ENCODE measurements around the gene ACTR3C. TPM values are rescaled to one million over a fixed set of nuclear protein-coding genes. Genes with fewer than 3 reads are reported as not detected.
A peak's percentile ranks its signal among the peaks of the same experiment; 100 is the strongest.
"Not testable (repeated sequence)": the region's sequence is repeated elsewhere in the genome, so short reads cannot be mapped to it uniquely, and the experiment has no call there.

ACTR3C gene
- total RNA-seq, 1 donor from 2014 or later: 4.0 TPM

GRCh38 chr7:150322114-150322832, 1.1 kb downstream of the ACTR3C start:
- DNase-seq (no peak), ATAC-seq (no peak)
- intact Hi-C loops (cut with micrococcal nuclease): no loop called here

GRCh38 chr7:150321788-150322113, 1.6 kb downstream of the ACTR3C start:
- no peak for DNase-seq
- intact Hi-C loops (cut with micrococcal nuclease): no loop called here
- no peak for ATAC-seq

- intact Hi-C loops (cut with micrococcal nuclease): no loop called here
Measured at GRCh38 chr7:150317748-150318444, 5.4 kb downstream of the ACTR3C start.

GRCh38 chr7:150316987-150317386, 6.4 kb downstream of the ACTR3C start:
- DNase-seq; ATAC-seq; intact Hi-C loops (cut with micrococcal nuclease): not testable (repeated sequence)

More at GRCh38 chr7:150317748-150318444, 5.4 kb downstream of the ACTR3C start:
- ATAC-seq (no peak), DNase-seq (no peak)

- no peak for ATAC-seq
- no peak for DNase-seq
- intact Hi-C loops (cut with micrococcal nuclease): no loop called here
Measured at GRCh38 chr7:150314639-150315239, 8.6 kb downstream of the ACTR3C start.

- intact Hi-C loops (cut with micrococcal nuclease): no loop called here
- DNase-seq (no peak), ATAC-seq (no peak)
Measured at GRCh38 chr7:150313870-150314269, 9.5 kb downstream of the ACTR3C start.

GRCh38 chr7:150313367-150313809, 10.0 kb downstream of the ACTR3C start:
- intact Hi-C loops (cut with micrococcal nuclease): no loop called here
- ATAC-seq (no peak), DNase-seq (no peak)

GRCh38 chr7:150312649-150313366, 10.5 kb downstream of the ACTR3C start:
- DNase-seq; intact Hi-C loops (cut with micrococcal nuclease); ATAC-seq: not testable (repeated sequence)

GRCh38 chr7:150311711-150312110, 11.6 kb downstream of the ACTR3C start:
- intact Hi-C loops (cut with micrococcal nuclease): no loop called here
- no peak for DNase-seq
- no peak for ATAC-seq

- DNase-seq: no peak
- intact Hi-C loops (cut with micrococcal nuclease): no loop called here
- no peak for ATAC-seq
Measured at GRCh38 chr7:150311146-150311545, 12.2 kb downstream of the ACTR3C start.

GRCh38 chr7:150308575-150308974, 14.8 kb downstream of the ACTR3C start:
- intact Hi-C loops (cut with micrococcal nuclease): no loop called here
- ATAC-seq: no peak
- DNase-seq: no peak

GRCh38 chr7:150307904-150308303, 15.4 kb downstream of the ACTR3C start:
- no peak for DNase-seq
- intact Hi-C loops (cut with micrococcal nuclease): no loop called here
- no peak for ATAC-seq

GRCh38 chr7:150307129-150307528, 16.2 kb downstream of the ACTR3C start:
- DNase-seq (no peak), ATAC-seq (no peak)
- intact Hi-C loops (cut with micrococcal nuclease): no loop called here

GRCh38 chr7:150306377-150306776, 17.0 kb downstream of the ACTR3C start:
- ATAC-seq; DNase-seq; intact Hi-C loops (cut with micrococcal nuclease): not testable (repeated sequence)

- ATAC-seq; DNase-seq; intact Hi-C loops (cut with micrococcal nuclease): not testable (repeated sequence)
Measured at GRCh38 chr7:150305903-150306284, 17.5 kb downstream of the ACTR3C start.

- DNase-seq; intact Hi-C loops (cut with micrococcal nuclease); ATAC-seq: not testable (repeated sequence)
Measured at GRCh38 chr7:150305259-150305902, 18.0 kb downstream of the ACTR3C start.

GRCh38 chr7:150304499-150305258, 18.7 kb downstream of the ACTR3C start:
- intact Hi-C loops (cut with micrococcal nuclease); DNase-seq: not testable (repeated sequence)
- ATAC-seq: peak; percentile 34

- DNase-seq; intact Hi-C loops (cut with micrococcal nuclease): not testable (repeated sequence)
- ATAC-seq: peak; percentile 17
Measured at GRCh38 chr7:150302908-150303310, 20.4 kb downstream of the ACTR3C start.

Data from left ventricle myocardium superior (tissue), 1 donor.